GM12878 (cell line): ENCODE results near the gene TNFRSF8. TPM values are rescaled to one million over a fixed set of nuclear protein-coding genes. Genes with fewer than 3 reads are reported as not detected.

Experiments
- BCL11A ChIP-seq: IDR thresholded peaks from 2 replicates; pipeline ENCODE4 v1.6.1; 2011; ENCODE audit warnings: low read depth, low read length
- BCL3 ChIP-seq: IDR thresholded peaks from 2 replicates; pipeline ENCODE4 v1.6.1; 2011; ENCODE audit warnings: borderline replicate concordance, low read depth, mild to moderate bottlenecking, moderate library complexity, low read length; ENCODE audit not compliant: insufficient read depth, poor library complexity, severe bottlenecking
- BMI1 ChIP-seq: fragments of 450-650 bp; IDR thresholded peaks from 2 replicates; pipeline ENCODE4 v1.6.1; 2016; ENCODE audit warnings: mild to moderate bottlenecking, moderate library complexity, borderline replicate concordance
- EP300 ChIP-seq, 2 experiments: fragments of 150-350 bp in 1 of 2; IDR thresholded peaks; 2 replicates each; pipeline ENCODE4 v1.6.1; 2011 to 2012; ENCODE audit warnings: low read depth in 2 of 2, low read length in 2 of 2, borderline replicate concordance in 1 of 2, improper control_type of control experiment in 1 of 2, inconsistent platforms in 1 of 2; ENCODE audit not compliant: control insufficient read depth in 1 of 2
- ETV6 ChIP-seq, 2 experiments: fragments of 450-650 bp in 1 of 2; IDR thresholded peaks in 1 of 2; conservative IDR thresholded peaks in 1 of 2; 2 replicates each; pipeline ENCODE4 v1.6.1; 2014; ENCODE audit warnings: antibody characterized with exemption in 1 of 2, borderline replicate concordance in 1 of 2, low read depth in 1 of 2, mild to moderate bottlenecking in 1 of 2, moderate library complexity in 1 of 2
- GABPA ChIP-seq: IDR thresholded peaks from 2 replicates; pipeline ENCODE4 v1.6.1; 2014; ENCODE audit warnings: antibody characterized with exemption, low read depth, mild to moderate bottlenecking, inconsistent platforms
- IKZF1 ChIP-seq: fragments of 450-650 bp; conservative IDR thresholded peaks from 2 replicates; pipeline ENCODE4 v1.6.1; 2017; ENCODE audit warnings: antibody characterized with exemption, mild to moderate bottlenecking
- IKZF2 ChIP-seq, 2 experiments: fragments of 450-650 bp; IDR thresholded peaks; 2 replicates each; pipeline ENCODE4 v1.6.1; 2017; ENCODE audit warnings: mild to moderate bottlenecking in 2 of 2, moderate library complexity in 2 of 2
- KAT2A ChIP-seq: conservative IDR thresholded peaks from 2 replicates; pipeline ENCODE4 v1.6.1; 2011; ENCODE audit warnings: low read depth, low read length; ENCODE audit not compliant: control insufficient read depth
- LARP7 ChIP-seq: fragments of 450-650 bp; IDR thresholded peaks from 2 replicates; pipeline ENCODE4 v1.6.1; 2017; ENCODE audit warnings: mild to moderate bottlenecking
- MTA2 ChIP-seq: fragments of 450-650 bp; IDR thresholded peaks from 2 replicates; pipeline ENCODE4 v1.6.1; 2016; ENCODE audit warnings: low read depth, mild to moderate bottlenecking, moderate library complexity
- NFYB ChIP-seq: IDR thresholded peaks from 2 replicates; pipeline ENCODE4 v1.6.1; 2011; ENCODE audit warnings: low read depth, mild to moderate bottlenecking, low read length, improper control_type of control experiment, moderate library complexity; ENCODE audit not compliant: insufficient read depth
- PKNOX1 ChIP-seq: fragments of 450-650 bp; IDR thresholded peaks from 2 replicates; pipeline ENCODE4 v1.6.1; 2016; ENCODE audit warnings: mild to moderate bottlenecking
- POLR2AphosphoS5 ChIP-seq: IDR thresholded peaks from 2 replicates; pipeline ENCODE4 v1.6.1; 2011; ENCODE audit warnings: mild to moderate bottlenecking, low read length, inconsistent platforms
- RAD21 ChIP-seq: IDR thresholded peaks from 2 replicates; pipeline ENCODE4 v1.6.1; 2011; ENCODE audit warnings: mild to moderate bottlenecking, low read depth, low read length, moderate library complexity; ENCODE audit not compliant: insufficient read depth
- RELA ChIP-seq: fragments of 450-650 bp; IDR thresholded peaks from 2 replicates; pipeline ENCODE4 v1.8.0; 2014; ENCODE audit warnings: borderline replicate concordance; ENCODE audit not compliant: partially characterized antibody
- RELB ChIP-seq: fragments of 450-650 bp; IDR thresholded peaks from 2 replicates; pipeline ENCODE4 v1.6.1; 2017; ENCODE audit warnings: low read depth, mild to moderate bottlenecking, moderate library complexity
- SKIL ChIP-seq: fragments of 450-650 bp; IDR thresholded peaks from 2 replicates; pipeline ENCODE4 v1.6.1; 2017; ENCODE audit warnings: mild to moderate bottlenecking, low read depth, inconsistent platforms; ENCODE audit not compliant: poor library complexity, severe bottlenecking
- SMC3 ChIP-seq: IDR thresholded peaks from 2 replicates; pipeline ENCODE4 v1.6.1; 2011; ENCODE audit warnings: low read length, improper control_type of control experiment, borderline replicate concordance
- SP1 ChIP-seq: IDR thresholded peaks from one replicate; pipeline ENCODE4 v1.6.1; 2011; ENCODE audit warnings: low read depth, low read length
- TAF1 ChIP-seq: IDR thresholded peaks from 2 replicates; pipeline ENCODE4 v1.6.1; 2011; ENCODE audit warnings: mild to moderate bottlenecking, low read depth, low read length, borderline replicate concordance
- TBL1XR1 ChIP-seq: IDR thresholded peaks from 2 replicates; pipeline ENCODE4 v1.6.1; 2012; ENCODE audit warnings: low read depth, low read length, improper control_type of control experiment
- TCF3 ChIP-seq: IDR thresholded peaks from 2 replicates; pipeline ENCODE4 v1.6.1; 2012; ENCODE audit warnings: low read depth, mild to moderate bottlenecking, low read length, borderline replicate concordance; ENCODE audit not compliant: insufficient read depth
- YY1 ChIP-seq: IDR thresholded peaks from 2 replicates; pipeline ENCODE4 v1.6.1; 2011; ENCODE audit warnings: low read depth, mild to moderate bottlenecking, low read length
- polyA plus RNA-seq, 11 experiments: library from polyadenylated mRNA; depleted of rRNA in 4 of 11; unstranded in 6 of 11; stranded (reverse) in 5 of 11; fragments of >200 nt; fragmentation: Nextera tagmentation in 4 of 11; fragmentation: Illumina TruSeq in 1 of 11; extraction: Ambion mirVana in 4 of 11; extraction: Trizol in 1 of 11; gene quantifications; 1 replicate in 1 of 11; 2 replicates in 10 of 11; pipeline versions ENCODE4 v1.2.1 to v1.2.3, GENCODE V29; 2011 to 2016; ENCODE audit warnings: inconsistent platforms in 2 of 11, missing spikeins in 2 of 11, low read depth in 1 of 11
- total RNA-seq, 4 experiments: library from RNA; depleted of rRNA in 3 of 4; stranded (reverse); fragments of >200 nt in 3 of 4; fragmentation: Illumina TruSeq in 1 of 4; extraction: Trizol in 1 of 4; gene quantifications; 2 replicates each; pipeline versions ENCODE4 v1.2.1 to v1.2.3, GENCODE V29; 2013 to 2021

TNFRSF8 gene
- total and polyA plus RNA-seq, 10 of the 15 experiments (the other 5 are each of a cell fraction or from before 2014, with no cell fraction given), result 9.8 to 114 (median 58.8) TPM

GRCh38 chr1:12052008-12052573 is 11.0 kb upstream of the TNFRSF8 start (continued):
- peak; percentile 92 for TF ChIP-seq TCF3
- TF ChIP-seq KAT2A, result no peak
- peak in 1 of 2 experiments; percentile 75; a peak in 2 of 4 replicates for TF ChIP-seq ETV6 (conservative IDR thresholded peaks at IDR 0.05 in 1 of 2, IDR thresholded peaks at IDR 0.05 in 1 of 2; ENCODE audit: borderline replicate concordance in 1 of 2, low read depth in 1 of 2)
- TF ChIP-seq RELB, result peak; percentile 84
- peak; percentile 76 for TF ChIP-seq PKNOX1
- peak; percentile 90 for TF ChIP-seq MTA2
- peak; percentile 92 for TF ChIP-seq SKIL
- peak; percentile 97 for TF ChIP-seq BCL11A
- peak; percentile 5; the same call in 1 of the 2 replicates for TF ChIP-seq SMC3
- peak; percentile 81; the same call in 1 of the 2 replicates for TF ChIP-seq TBL1XR1
- peak; percentile 67; the same call in 1 of the 2 replicates for TF ChIP-seq YY1
- 0 out of 2 replicates have a peak, but pooled peaks have one; percentile 38 for TF ChIP-seq LARP7
- TF ChIP-seq RELA, result peak; percentile 69
- TF ChIP-seq IKZF2 (IDR thresholded peaks at IDR 0.05), result peak; percentile 93 to 96
- peak; percentile 76 for TF ChIP-seq NFYB
- peak; percentile 90 for TF ChIP-seq SP1
- peak; percentile 50; the same call in 1 of the 2 replicates for TF ChIP-seq POLR2AphosphoS5
- peak; percentile 70; the same call in 1 of the 2 replicates for TF ChIP-seq TAF1
- TF ChIP-seq BCL3, result peak; percentile 98
- TF ChIP-seq BMI1, result no peak; the same call in 1 of the 2 replicates
- no peak for TF ChIP-seq GABPA
- TF ChIP-seq IKZF1, result peak; percentile 97
- TF ChIP-seq RAD21, result peak; percentile 19
- TF ChIP-seq EP300 (IDR thresholded peaks at IDR 0.05; ENCODE audit: borderline replicate concordance in 1 of 2, control insufficient read depth in 1 of 2, low read depth in 2 of 2, low read length in 2 of 2), result peak; percentile 79 to 95
